ENCODE measurements around the gene NFATC2. TPM values are rescaled to one million over a fixed set of nuclear protein-coding genes. Genes with fewer than 3 reads are reported as not detected.

The NFATC2 gene
- total and polyA plus RNA-seq, 2 experiments from 2014 or later = 0.52 to 0.59 TPM

- no peak for TF ChIP-seq ETS1 (IDR thresholded peaks at IDR 0.05)
- TF ChIP-seq JUNB (IDR thresholded peaks at IDR 0.05; ENCODE audit: unreplicated experiment) = no peak
- no peak for TF ChIP-seq EZH2phosphoT487 (IDR thresholded peaks at IDR 0.05; ENCODE audit: unreplicated experiment)
- TF ChIP-seq EZH2 (IDR thresholded peaks at IDR 0.05; ENCODE audit: low read depth, unreplicated experiment) = no peak
- no peak for TF ChIP-seq POLR2AphosphoS5 (IDR thresholded peaks at IDR 0.05; ENCODE audit: low read depth)
- TF ChIP-seq NANOG (IDR thresholded peaks at IDR 0.05; ENCODE audit: borderline replicate concordance) = no peak
- no peak for TF ChIP-seq ZNF331 (CRISPR knock-in tag; IDR thresholded peaks at IDR 0.05; ENCODE audit: low read depth)
- no peak for TF ChIP-seq CTCF (conservative IDR thresholded peaks at IDR 0.05; ENCODE audit: low read depth in 2 of 2)
Measured at GRCh38 chr20:51430198-51430950, 112.1 kb downstream of the NFATC2 start (continued).

GRCh38 chr20:51429696-51430095, 112.8 kb downstream of the NFATC2 start:
- Histone ChIP-seq H3K4me1 (ENCODE audit: insufficient read depth) (peaks cover 17% of the 10 kb centered on the region), H2AFZ (no peak overlapping the region), H3K4me2 (no peak overlapping the region), H3K9me2 (ENCODE audit: insufficient read depth) (no peaks in the 10 kb centered on the region), H3K79me2 (replicated peaks; ENCODE audit: insufficient read depth) (no peaks in the 10 kb centered on the region), H4K20me1 (replicated peaks; ENCODE audit: insufficient read depth) (no peaks in the 10 kb centered on the region), H3F3A (replicated peaks; ENCODE audit: low read depth) (no peaks in the 10 kb centered on the region), H3K36me3 (ENCODE audit: insufficient read depth) (no peaks in the 10 kb centered on the region), H3K27ac (ENCODE audit: low read depth) (no peak overlapping the region), H3K27me3 (ENCODE audit: insufficient read depth) (no peaks in the 10 kb centered on the region), H3K4me3 (no peak overlapping the region)
- Mint-ChIP-seq H3K36me3 (ENCODE audit: low read depth) (no peaks in the 10 kb centered on the region), H3K27me3 (ENCODE audit: insufficient read depth, low read depth, poor library complexity) (peaks cover 9% of the 10 kb centered on the region), H3K9me3 (no peaks in the 10 kb centered on the region), H3K4me1 (peaks cover 31% of the 10 kb centered on the region), H3K27ac (no peak overlapping the region), H3K4me3 (no peak overlapping the region)
- ATAC-seq = no peak
- DNase-seq (ENCODE audit: low spot score) = no peak
- no peak for TF ChIP-seq EZH2 (IDR thresholded peaks at IDR 0.05; ENCODE audit: low read depth, unreplicated experiment)
- TF ChIP-seq CTCF (conservative IDR thresholded peaks at IDR 0.05; ENCODE audit: low read depth in 2 of 2) = no peak
- no peak for TF ChIP-seq EZH2phosphoT487 (IDR thresholded peaks at IDR 0.05; ENCODE audit: unreplicated experiment)
- TF ChIP-seq CREB1 (CRISPR knock-in tag; IDR thresholded peaks at IDR 0.05; ENCODE audit: low read depth) = no peak
- no peak for TF ChIP-seq JUNB (IDR thresholded peaks at IDR 0.05; ENCODE audit: unreplicated experiment)
- TF ChIP-seq REST (IDR thresholded peaks at IDR 0.05; ENCODE audit: unreplicated experiment) = no peak
- no peak for TF ChIP-seq NANOG (IDR thresholded peaks at IDR 0.05; ENCODE audit: borderline replicate concordance)
